ENCODE data around the gene RHEBL1.

RHEBL1 gene

GRCh38 chr12:49036029-49036428, 33.8 kb downstream of the RHEBL1 start:
- DNase-seq = no peak

GRCh38 chr12:49034286-49034622, 35.5 kb downstream of the RHEBL1 start:
- no peak for DNase-seq

DNA sequence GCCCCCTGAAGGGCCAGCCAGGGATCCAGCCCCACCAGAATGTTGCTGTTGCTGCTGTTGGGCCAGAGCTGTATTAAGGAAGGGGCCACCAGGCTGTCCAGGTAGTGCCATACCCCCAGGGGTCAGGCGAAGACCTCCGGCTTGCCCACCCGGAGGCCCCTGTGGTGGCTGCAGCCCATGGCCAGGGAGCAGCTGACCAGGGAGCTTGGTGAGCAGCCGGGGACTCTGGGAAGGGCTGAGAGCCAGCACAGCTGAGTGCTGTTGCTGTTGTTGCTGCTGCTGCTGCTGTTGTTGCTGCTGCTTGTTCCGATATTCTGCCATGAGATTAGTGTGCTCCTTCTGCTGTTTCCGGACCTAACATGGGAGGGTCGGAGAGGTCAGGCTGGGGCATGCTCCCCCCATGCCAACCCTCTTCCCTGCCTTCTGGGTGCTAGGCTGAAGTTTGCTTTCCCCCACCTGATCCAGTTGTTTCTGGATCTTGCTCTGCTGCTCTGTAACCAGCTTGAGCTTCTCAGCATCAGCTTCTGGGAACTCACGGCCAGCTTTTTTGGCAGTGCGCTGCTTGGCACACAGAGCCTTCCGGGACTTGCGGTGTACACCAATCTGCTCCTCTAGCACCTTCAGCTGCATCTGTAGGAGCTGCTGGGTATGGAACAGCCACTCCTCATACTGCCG, 36.0 kb downstream of the RHEBL1 start:
- peak; percentile 36 for DNase-seq

DNA sequence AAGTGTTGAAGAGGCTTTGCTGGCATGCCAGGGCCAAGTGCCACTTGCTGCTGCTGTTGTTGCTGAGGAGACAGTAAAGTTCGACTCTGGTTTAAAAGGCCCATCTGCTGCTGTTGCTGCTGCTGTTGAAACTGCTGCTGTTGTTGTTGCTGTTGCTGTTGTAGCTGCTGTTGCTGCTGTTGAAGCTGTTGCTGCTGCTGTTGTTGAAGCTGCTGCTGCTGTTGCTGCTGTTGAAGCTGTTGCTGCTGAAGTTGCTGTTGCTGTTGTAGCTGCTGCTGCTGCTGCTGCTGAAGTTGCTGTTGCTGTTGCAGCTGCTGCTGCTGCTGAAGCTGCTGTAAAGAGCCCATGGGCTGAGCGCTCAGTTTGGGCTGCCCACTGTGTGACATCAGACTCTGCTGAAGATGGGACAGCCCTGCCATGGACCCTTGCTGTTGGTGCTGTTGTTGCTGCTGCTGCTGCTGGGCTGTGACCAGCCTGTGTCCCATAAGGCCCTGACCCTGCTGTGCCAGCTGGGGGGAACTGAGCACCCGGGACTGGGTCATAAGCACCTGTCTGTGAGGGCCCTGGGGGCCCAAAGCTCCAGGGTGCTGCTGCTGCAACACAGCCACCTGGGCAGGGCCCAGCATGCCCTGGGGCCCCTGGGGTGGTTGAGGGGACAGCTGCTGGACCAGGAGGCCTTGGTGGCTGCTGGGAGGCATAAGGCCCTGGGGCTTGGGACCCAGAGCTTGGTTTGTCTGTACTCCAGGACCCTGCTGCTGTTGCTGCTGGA, 36.9 kb downstream of the RHEBL1 start:
- no peak for DNase-seq

- no peak for DNase-seq
Measured at GRCh38 chr12:49032276-49032675, 37.5 kb downstream of the RHEBL1 start.

DNA sequence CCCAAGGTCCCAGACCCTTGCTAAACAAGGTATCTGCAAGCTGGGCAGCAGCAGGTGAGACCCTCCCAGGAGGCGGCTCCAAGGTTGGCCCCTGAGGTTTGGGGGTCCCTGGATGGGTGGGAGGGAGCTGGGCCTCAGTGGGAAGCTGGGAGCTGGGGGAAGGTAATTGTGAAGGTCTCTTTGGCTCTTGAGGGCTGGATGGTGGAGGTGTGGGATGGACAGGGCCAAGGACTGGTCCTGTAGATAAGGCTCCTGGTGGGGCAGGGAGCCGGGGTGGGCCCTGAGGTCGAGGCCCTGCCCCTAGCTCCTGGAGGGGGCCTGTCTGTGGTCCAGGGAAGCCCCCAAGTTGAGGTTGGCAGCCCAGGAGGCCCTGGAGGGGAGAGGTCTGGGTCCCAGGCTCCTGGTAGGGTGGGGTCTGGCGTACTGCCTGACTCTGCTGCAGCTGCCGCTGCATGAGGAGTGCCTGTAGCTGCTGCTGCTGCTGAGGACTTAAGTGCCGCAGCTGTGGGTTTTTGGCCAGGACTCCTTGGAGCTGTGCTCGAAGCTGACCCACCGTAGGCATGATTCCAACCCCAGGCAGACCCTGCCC, 38.1 kb downstream of the RHEBL1 start:
- no peak for DNase-seq

- no peak for DNase-seq
Measured at GRCh38 chr12:49030714-49031572, 38.8 kb downstream of the RHEBL1 start.

DNA sequence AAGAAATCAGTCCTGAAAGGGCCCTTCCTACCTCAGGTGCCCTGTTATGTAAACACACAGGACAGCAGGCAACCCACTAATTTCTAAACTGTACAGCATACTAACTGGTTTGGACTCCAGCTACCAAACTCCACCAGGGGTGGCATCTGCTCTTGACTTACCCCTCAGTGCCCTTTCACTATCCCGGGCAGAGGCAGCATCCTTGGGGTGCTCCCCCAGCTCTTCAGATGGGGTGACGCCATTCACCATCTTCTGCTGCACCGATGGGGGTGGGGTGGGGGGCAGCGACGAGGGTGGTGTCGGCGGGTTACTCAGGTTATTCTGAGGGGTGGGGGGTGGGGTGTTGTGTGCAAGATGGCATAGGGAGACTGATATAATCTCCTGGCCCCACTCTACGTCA, 39.7 kb downstream of the RHEBL1 start:
- DNase-seq = no peak

- no peak for DNase-seq
Measured at GRCh38 chr12:49028666-49029275, 41.0 kb downstream of the RHEBL1 start.

- DNase-seq = no peak
Measured at GRCh38 chr12:49027846-49028555, 41.8 kb downstream of the RHEBL1 start.

DNA sequence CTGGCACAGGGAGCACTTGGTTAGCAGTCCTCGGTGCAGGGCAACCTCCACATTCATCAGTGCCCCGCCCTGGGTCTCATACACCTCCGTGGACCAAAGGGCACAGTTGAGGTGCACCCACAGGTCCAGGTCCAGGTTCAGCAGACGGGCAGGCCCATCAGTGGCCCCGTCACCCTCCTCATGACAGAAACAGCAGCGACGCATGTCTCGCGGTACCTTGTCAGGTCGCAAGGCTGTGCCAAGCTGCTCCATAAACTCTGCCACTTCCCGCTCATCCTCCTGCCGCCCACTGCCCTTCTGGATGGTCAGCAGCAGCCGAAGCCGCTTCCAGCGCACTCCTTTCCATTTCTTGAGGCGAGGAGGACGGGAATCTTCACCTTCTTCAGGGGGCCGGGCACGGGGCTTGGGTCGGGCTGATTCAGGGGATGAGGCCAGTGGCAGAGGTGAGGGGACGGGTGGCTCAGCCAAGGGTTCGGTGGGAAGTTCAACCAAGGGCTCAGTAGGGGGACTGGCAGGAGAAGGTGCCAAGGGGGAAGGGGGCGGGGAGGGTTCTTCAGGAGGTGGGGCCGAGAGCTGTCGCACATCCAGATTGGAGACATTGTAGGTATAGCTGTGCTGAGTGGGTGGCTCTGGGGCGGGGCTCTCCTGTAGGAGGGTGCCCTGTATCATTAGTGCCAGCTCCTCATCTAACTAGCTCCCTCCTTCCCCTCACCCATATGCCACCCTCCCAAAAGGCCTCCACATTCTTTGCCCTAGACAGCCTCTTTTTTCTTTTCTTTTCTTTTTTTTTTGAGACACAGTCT, 42.9 kb downstream of the RHEBL1 start:
- DNase-seq = no peak

DNA sequence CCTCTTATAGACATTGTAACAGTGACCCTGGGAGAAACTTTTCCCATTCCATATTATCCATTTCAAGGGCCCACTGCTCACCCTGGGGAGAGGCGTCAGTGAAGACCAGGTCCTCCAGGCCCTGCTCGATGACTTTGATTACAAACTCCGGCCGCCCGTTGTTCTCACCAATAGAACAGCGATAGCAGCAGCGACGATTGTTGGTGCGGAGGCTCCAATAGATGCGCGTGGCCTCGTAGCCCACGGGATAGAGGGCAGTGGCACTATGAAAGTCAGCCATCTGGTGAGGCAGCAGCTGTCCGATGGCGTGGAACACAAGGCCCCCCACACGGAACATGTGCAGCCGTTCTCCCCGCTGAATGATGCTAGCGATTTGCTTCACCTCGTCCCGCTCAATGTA, 43.7 kb downstream of the RHEBL1 start:
- no peak for DNase-seq

DNA sequence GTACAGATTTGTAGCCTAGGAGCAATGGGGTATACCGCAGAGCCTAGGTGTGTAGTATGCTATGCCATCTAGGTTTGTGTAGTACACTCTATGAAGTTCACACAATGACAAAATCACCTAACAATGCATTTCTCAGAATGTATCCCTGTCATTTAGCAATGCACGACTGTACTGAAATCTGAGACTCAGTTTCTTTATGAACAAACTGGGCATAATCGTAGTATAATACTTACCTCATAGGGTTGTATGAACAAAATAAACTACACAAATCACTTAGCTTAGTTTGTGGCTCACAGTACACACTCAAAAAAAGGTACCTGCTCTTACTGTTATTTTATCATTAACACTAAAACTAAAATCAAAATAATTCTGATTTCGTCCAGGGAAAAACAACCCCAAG, 44.3 kb downstream of the RHEBL1 start:
- DNase-seq = no peak

- DNase-seq = no peak
Measured at GRCh38 chr12:49024543-49024942, 45.2 kb downstream of the RHEBL1 start.

GRCh38 chr12:49023812-49024211, 46.0 kb downstream of the RHEBL1 start:
- DNase-seq = no peak

- no peak for DNase-seq
Measured at GRCh38 chr12:49022558-49023178, 47.1 kb downstream of the RHEBL1 start.

DNA sequence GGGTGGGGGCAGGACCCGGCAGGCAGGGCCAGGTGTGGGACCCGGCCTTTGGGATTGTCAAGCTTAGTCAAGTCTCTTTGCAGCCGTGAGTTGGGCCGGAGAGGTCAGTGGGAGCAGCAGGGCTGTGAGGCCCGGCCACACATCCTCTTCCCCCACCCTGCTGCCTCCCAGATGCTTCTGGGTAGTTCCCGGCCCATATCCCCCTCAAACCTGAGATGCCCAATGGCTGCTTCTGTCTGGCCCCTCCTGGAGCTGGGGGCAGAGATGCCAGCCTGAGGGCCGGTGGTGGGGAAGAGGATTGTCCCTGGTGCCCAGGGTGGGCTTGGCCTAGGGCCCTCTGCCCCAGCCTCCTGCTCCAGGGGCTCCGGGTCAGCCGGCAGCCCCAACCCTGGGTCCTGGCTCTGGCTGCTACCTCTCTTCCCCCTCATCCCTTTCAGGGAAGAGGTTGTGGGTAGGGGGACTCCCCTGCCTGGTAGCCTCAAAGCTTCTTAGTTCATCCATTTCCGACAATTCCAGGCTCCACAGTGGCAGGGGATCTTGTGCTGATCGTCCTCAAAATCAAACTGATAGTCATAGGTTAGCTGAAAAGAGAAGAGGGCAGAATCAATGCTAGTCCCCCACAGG, 48.4 kb downstream of the RHEBL1 start:
- no peak for DNase-seq

- DNase-seq = no peak
Measured at GRCh38 chr12:49020441-49020840, 49.3 kb downstream of the RHEBL1 start.

DNA sequence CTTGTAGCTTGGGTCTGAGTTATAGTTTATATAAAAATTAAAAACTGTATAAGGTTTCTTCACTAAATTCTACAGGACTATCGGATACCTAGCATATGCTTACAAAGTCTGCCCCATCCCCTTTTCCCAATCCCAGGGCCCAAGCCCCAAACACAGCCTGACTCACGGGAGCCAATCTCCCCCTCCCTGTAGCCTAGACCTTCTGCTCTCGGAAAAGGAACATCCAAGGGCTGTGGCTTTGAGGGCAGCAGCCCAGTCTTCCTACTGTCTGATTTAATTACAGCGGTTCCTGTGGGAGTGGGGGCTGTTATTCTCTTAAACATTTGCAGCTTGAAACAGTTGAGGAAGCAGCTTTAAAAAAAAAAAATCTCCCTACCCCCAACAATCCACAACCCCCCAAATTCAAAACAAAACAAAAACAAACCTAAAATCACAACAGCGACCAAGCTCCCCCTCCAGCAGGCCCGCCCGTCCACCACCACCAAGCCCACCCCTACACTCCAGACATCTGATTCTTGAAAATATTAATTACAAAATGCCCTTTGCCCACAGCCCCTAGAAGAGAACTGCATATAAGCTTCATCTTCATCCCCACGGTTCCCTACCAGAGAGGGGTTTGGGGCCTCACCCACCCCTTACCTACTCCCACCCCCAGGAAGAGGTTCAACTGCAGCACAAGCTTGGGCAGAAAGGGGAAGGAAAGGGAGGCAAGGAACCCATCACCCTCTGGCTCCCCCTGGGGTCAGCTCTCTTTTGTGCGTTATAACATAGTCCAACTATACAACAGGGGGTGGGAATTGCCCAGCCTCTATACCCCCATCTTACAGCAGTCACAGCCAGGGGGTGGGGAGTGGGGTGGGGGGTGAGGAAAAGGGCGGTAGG, 50.1 kb downstream of the RHEBL1 start:
- no peak for DNase-seq

GRCh38 chr12:49019120-49019430, 50.7 kb downstream of the RHEBL1 start:
- no peak for DNase-seq
